ENCODE results near the gene AP3M1.

DNA sequence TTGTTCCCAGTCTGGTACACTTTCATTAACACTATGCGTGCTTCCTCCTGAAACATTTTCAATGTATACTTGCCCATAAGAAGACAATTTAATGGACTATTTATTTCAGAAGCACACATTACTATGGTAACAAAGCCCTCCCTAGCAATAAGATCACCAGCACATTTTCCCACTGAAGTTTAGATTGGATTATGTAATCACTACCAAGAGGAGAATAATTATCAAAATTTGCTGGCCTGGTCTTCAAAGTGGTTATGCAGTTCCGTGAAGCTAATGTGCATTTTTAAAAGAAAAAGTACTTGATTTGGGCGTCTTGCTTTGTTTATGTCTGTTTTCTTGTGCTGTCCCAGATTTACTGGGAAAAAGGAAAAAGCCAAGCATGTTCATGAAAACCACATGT lies 61.9 kb downstream of the AP3M1 start:
- TF ChIP-seq SETDB1 (IDR thresholded peaks at IDR 0.05; ENCODE audit: insufficient read length, low read length) (no peak), ZNF623 (tag by site-specific recombination; IDR thresholded peaks at IDR 0.05) (no peak), ZNF302 (tag by site-specific recombination; IDR thresholded peaks at IDR 0.05; ENCODE audit: low read depth) (no peak), MYNN (tag by site-specific recombination; IDR thresholded peaks at IDR 0.05; ENCODE audit: borderline replicate concordance) (no peak), OVOL3 (tag by site-specific recombination; IDR thresholded peaks at IDR 0.05) (no peak), SALL2 (tag by site-specific recombination; IDR thresholded peaks at IDR 0.05; ENCODE audit: borderline replicate concordance) (no peak)
- TF ChIP-seq, protein P1, sequence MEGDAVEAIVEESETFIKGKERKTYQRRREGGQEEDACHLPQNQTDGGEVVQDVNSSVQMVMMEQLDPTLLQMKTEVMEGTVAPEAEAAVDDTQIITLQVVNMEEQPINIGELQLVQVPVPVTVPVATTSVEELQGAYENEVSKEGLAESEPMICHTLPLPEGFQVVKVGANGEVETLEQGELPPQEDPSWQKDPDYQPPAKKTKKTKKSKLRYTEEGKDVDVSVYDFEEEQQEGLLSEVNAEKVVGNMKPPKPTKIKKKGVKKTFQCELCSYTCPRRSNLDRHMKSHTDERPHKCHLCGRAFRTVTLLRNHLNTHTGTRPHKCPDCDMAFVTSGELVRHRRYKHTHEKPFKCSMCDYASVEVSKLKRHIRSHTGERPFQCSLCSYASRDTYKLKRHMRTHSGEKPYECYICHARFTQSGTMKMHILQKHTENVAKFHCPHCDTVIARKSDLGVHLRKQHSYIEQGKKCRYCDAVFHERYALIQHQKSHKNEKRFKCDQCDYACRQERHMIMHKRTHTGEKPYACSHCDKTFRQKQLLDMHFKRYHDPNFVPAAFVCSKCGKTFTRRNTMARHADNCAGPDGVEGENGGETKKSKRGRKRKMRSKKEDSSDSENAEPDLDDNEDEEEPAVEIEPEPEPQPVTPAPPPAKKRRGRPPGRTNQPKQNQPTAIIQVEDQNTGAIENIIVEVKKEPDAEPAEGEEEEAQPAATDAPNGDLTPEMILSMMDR (tag by site-specific recombination; IDR thresholded peaks at IDR 0.05), result no peak
- TF ChIP-seq, protein P2, sequence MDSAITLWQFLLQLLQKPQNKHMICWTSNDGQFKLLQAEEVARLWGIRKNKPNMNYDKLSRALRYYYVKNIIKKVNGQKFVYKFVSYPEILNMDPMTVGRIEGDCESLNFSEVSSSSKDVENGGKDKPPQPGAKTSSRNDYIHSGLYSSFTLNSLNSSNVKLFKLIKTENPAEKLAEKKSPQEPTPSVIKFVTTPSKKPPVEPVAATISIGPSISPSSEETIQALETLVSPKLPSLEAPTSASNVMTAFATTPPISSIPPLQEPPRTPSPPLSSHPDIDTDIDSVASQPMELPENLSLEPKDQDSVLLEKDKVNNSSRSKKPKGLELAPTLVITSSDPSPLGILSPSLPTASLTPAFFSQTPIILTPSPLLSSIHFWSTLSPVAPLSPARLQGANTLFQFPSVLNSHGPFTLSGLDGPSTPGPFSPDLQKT (IDR thresholded peaks at IDR 0.05; ENCODE audit: borderline replicate concordance, low read depth, low read length), result no peak
- TF ChIP-seq, protein P3, sequence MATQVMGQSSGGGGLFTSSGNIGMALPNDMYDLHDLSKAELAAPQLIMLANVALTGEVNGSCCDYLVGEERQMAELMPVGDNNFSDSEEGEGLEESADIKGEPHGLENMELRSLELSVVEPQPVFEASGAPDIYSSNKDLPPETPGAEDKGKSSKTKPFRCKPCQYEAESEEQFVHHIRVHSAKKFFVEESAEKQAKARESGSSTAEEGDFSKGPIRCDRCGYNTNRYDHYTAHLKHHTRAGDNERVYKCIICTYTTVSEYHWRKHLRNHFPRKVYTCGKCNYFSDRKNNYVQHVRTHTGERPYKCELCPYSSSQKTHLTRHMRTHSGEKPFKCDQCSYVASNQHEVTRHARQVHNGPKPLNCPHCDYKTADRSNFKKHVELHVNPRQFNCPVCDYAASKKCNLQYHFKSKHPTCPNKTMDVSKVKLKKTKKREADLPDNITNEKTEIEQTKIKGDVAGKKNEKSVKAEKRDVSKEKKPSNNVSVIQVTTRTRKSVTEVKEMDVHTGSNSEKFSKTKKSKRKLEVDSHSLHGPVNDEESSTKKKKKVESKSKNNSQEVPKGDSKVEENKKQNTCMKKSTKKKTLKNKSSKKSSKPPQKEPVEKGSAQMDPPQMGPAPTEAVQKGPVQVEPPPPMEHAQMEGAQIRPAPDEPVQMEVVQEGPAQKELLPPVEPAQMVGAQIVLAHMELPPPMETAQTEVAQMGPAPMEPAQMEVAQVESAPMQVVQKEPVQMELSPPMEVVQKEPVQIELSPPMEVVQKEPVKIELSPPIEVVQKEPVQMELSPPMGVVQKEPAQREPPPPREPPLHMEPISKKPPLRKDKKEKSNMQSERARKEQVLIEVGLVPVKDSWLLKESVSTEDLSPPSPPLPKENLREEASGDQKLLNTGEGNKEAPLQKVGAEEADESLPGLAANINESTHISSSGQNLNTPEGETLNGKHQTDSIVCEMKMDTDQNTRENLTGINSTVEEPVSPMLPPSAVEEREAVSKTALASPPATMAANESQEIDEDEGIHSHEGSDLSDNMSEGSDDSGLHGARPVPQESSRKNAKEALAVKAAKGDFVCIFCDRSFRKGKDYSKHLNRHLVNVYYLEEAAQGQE (tag by site-specific recombination; IDR thresholded peaks at IDR 0.05), result no peak
- TF ChIP-seq, protein P4, sequence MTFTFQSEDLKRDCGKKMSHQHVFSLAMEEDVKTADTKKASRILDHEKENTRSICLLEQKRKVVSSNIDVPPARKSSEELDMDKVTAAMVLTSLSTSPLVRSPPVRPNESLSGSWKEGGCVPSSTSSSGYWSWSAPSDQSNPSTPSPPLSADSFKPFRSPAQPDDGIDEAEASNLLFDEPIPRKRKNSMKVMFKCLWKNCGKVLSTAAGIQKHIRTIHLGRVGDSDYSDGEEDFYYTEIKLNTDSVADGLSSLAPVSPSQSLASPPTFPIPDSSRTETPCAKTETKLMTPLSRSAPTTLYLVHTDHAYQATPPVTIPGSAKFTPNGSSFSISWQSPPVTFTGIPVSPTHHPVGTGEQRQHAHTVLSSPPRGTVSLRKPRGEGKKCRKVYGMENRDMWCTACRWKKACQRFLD (tag by site-specific recombination; IDR thresholded peaks at IDR 0.05), result no peak
- TF ChIP-seq, protein P5, sequence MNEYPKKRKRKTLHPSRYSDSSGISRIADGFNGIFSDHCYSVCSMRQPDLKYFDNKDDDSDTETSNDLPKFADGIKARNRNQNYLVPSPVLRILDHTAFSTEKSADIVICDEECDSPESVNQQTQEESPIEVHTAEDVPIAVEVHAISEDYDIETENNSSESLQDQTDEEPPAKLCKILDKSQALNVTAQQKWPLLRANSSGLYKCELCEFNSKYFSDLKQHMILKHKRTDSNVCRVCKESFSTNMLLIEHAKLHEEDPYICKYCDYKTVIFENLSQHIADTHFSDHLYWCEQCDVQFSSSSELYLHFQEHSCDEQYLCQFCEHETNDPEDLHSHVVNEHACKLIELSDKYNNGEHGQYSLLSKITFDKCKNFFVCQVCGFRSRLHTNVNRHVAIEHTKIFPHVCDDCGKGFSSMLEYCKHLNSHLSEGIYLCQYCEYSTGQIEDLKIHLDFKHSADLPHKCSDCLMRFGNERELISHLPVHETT (tag by site-specific recombination; IDR thresholded peaks at IDR 0.05), result no peak
